DMS153 treated with DMSO at 0.1 percent for 48 hours (cell line): ENCODE results near the gene STK10.
"Not testable (repeated sequence)": the region's sequence is repeated elsewhere in the genome, so short reads cannot be mapped to it uniquely, and the experiment has no call there.

Source experiments
- DNase-seq: peaks from one replicate; lab custom pipeline; 2025; ENCODE audit not compliant: unreplicated experiment; lab: John Stamatoyannopoulos, UW

STK10 gene

GRCh38 chr5:172029876-172030275 lies 158.1 kb downstream of the STK10 start:
- no peak for DNase-seq

DNA sequence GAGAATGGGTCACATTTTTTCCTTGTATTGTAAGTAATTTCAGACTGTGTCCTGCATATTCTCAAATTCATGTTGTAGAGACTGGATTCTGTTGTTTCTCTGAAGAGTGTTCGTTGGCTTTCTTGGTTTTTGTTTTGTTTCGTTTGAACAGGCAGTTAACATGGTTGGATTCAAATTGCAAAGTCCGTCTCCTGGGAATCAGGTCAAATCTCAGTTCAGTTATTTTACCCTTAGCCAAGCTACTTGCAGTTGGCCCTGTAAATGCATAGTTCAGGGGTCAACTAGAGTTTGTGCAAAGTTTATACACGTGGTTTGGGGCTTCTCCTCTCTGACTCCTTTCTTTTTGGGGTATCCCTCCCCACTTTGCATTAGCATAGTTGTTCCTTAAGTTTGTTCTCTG lies 159.9 kb downstream of the STK10 start:
- no peak for DNase-seq

- DNase-seq, result not testable (repeated sequence)
Observed at GRCh38 chr5:172020110-172020786, 167.8 kb downstream of the STK10 start.

- no peak for DNase-seq
Observed at GRCh38 chr5:172015346-172015745, 172.7 kb downstream of the STK10 start.

GRCh38 chr5:172010278-172010677 lies 177.7 kb downstream of the STK10 start:
- DNase-seq, result no peak

GRCh38 chr5:172009536-172010270 lies 178.3 kb downstream of the STK10 start:
- no peak for DNase-seq

GRCh38 chr5:172008689-172009141 lies 179.3 kb downstream of the STK10 start:
- DNase-seq, result no peak

- DNase-seq, result no peak
Observed at GRCh38 chr5:172008111-172008455, 179.9 kb downstream of the STK10 start.

DNA sequence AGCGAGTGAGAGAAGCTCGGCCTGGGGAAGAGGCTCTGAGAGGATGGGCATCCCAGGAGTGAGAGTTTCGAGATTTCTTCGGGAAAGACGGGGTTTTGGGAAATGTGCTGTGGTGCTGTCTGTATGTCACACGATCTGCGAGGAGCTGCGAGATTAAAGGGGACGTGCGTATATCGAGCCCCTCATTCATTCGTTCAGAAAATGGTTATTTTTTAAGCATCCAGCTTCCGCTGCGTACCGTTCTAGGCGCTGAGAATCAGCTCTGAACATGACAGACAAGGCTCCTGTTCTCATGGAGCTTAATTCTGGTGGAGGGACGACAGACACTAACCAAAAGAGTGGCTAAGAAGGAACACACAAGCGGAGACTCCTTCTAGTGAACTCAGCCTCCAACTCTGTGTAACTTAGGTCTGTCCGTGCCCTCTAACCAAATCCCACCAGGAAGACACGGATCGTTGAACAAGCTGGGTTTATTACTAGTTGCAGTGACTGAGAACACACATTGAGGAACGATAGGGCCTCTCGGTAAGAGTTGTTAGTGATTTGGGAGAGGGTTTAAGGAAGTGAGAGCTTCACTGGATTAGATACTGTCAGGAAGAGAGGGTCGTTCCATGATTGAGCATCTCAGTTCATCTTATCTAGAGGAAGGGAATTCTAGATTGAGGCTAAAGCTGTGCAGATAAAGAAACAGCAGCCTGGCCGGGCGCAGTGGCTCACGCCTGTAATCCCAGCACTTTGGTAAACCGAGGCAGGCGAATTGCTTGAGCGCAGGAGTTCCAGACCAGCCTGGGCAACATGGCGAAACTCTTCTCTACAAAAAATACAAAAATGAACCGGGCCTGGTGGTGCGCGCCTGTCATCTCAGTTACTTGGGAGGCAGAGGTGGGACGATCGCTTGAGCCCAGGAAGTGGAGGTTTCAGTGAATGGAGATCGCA lies 180.6 kb downstream of the STK10 start:
- DNase-seq, result no peak

- peak; percentile 59 for DNase-seq
Observed at GRCh38 chr5:172006321-172007174, 181.5 kb downstream of the STK10 start, which contains the start of gene FBXW11. Gene FBXW11, minus strand, starts transcription at chr5:172006638. Its CDS starts 136 bp downstream, at chr5:172006502.

DNA sequence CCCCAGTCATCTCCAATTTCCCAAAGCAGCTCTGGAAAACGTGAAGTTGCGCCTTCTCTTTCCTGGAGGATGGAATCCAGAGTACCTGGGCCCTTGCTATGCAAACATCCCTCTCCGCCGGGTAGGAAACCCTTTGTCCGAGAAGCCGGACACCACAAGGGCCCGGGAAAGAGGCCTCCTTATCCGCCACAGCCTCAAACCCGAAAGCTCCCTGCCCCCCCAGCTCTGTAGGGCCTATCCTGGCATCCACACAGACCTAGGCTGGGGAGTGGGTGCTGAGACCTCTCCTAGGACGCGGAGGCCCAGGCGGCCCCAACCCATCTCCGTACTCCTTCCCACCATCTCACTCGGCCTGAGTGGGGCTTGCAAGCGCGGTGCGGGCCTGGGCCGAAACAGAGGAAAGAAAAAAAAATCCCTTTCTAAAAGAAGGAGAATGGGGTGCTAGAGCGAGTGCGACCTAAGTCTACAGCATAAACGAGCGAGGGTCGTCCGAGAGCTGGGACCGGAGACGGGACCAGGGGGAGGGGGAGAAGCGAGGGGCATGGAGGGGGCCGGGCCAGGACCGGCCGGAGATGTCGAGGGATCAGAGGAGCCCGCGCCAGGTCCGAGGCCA lies 182.2 kb downstream of the STK10 start:
- DNase-seq, result no peak

DNA sequence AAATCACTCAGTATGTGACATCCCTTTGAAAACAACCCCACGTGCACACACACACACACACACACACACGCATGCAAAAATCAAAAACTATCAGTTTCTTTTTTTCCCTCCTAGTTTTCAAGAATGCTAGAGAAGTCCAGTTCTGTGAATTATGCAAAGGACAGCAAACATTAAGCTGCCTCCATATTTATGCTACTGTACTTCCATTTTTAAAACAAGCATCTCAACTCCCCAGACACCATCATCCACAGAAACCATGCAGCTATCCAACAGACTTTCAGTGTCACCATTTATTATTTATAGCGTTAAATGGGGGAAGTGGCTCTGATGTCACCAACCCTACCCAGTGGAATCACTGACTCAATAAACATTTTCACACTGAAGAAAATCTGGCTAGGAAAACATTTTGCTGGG lies 183.2 kb downstream of the STK10 start:
- DNase-seq, result no peak

DNA sequence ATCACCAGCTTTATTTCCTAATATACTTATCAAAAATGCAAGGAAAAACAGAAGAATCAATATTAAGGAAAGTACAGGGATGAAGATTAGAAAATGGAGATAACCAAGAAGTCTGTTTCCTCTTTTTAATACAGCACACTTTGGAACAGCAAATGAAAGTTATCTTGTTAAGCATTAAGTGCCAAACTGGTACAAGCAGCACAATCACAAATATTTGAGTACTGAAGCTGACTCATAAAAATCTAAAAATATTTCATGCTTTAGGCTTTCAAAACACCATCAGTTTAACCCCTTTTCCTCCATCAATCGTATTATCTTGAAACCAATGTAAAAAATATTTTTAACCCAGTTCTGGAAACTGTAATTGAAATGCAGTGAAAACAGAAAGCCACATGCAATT lies 184.3 kb downstream of the STK10 start:
- DNase-seq, result no peak

GRCh38 chr5:172002840-172003512 lies 185.0 kb downstream of the STK10 start:
- DNase-seq, result no peak

DNA sequence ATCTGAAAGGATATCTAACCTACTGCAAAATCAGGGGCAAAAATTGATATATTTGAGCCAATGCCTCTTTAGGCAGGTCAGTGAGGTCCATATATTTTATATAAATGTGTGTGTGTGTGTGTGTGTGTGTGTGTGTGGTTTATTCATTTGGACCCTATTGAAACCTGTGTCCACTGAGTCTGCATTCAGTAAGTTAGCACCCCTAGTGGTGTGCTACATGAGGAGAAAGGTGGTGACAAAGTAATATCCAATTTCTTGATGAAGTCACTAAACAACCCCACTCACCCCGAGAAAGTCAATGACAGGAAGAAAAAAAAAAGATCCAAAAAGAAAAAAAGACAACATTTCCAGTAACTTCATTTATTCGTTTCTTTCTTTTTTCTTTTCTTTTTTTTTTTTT lies 185.7 kb downstream of the STK10 start:
- DNase-seq, result no peak

- no peak for DNase-seq
Observed at GRCh38 chr5:171999877-172000276, 188.1 kb downstream of the STK10 start.

DNA sequence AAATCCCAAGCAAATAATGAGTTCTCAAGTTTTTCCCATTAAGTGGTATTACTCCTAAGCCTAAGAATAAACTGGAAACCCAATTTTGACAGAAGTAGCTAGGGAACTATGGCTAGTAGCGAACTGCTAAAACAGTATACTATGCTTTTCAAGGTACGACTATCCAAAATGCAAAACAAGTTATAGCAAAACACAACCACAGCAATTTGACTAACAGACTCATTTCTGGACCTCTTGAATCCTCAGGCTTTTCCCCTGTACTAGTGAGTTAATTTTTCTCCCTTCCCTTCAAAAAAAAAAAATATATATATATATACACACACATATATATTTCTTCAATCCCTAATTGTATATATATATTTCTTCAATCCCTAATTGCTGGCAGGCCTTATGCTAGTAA lies 188.9 kb downstream of the STK10 start:
- no peak for DNase-seq

DNA sequence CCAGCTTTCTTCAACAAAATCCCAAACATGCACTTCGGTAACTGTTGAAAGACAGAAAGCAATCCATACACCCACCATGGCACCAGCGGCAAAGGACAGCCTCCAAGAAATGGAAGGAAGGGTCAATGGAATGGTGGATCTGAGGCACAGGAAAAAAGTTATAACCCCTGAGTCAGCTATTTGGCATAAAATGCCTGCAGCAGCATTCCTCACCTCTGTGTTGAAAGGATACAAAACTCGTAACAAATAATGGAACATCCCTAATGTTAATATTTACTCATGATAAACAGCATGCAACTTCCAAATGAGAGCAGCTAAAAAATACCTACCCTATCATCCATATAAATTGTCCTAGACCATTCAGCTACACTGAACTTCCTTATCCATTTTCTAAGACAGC lies 191.0 kb downstream of the STK10 start:
- DNase-seq, result no peak

- DNase-seq, result no peak
Observed at GRCh38 chr5:171992813-171993212, 195.2 kb downstream of the STK10 start.

- DNase-seq, result no peak
Observed at GRCh38 chr5:171992305-171992704, 195.7 kb downstream of the STK10 start.
